GM06990 (cell line): ENCODE results near the gene CYP11A1.

Experiments used
- DNase-seq: peaks from one replicate; pipeline ENCODE4 v3.0.0-alpha.2; 2011; ENCODE audit not compliant: insufficient read length; ENCODE audit errors: extremely low read depth
- H3K27me3 ChIP-seq: replicated peaks from 2 replicates; pipeline ENCODE4 v1.6.0; 2011; ENCODE audit warnings: low read length; ENCODE audit not compliant: control insufficient read depth, insufficient read depth
- H3K36me3 ChIP-seq: 2 replicates; pipeline ENCODE4 v1.5.1; 2011; ENCODE audit warnings: low read length; ENCODE audit not compliant: control insufficient read depth, insufficient read depth
- H3K4me3 ChIP-seq: replicated peaks from 2 replicates; pipeline ENCODE4 v1.5.1; 2011; ENCODE audit warnings: low read depth, mild to moderate bottlenecking, control low read depth, low read length
- CTCF ChIP-seq: IDR thresholded peaks from 2 replicates; pipeline ENCODE4 v1.5.1; 2011; ENCODE audit warnings: low read length, control low read depth, mild to moderate bottlenecking, inconsistent platforms; ENCODE audit not compliant: insufficient read depth, poor library complexity, severe bottlenecking

Gene CYP11A1

DNA sequence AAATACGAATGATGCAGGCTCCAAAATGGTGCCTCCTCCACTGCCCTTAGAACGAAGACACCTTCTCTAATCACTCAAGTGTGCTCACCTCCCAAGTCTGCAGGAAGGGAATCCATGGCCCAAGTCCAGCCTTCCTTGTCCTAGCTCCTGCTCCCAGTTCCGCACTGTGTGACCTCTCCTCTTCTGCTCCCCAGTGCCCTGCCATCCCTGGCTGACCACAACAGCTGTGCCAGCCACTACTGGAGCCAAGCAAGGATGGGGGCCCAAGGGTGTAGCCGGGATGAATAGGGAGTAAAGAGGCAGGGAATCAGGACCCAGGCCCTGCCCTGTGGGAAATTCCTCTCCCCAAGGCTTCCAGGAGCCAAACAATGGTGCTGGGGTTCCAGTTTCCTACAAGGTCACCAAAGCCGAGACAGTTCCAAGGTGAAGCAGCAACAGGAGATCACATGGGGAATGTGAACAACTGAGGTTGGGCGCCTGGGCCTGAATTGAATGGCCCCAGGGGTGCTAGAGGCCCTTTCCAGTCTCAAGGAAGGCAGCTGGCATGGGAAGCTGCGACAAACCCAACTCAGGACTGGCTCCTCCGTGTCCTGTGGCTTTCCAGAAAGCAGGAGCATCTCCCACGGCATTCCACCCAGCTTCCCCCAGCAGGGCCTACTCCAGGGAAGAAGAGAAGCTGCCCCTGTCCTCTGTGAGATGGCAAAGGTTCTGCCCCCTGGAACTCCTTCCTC lies 46.1 kb upstream of the CYP11A1 start:
- no peaks in the 10 kb centered on the region for H3K27me3 ChIP-seq
- H3K36me3 ChIP-seq: peaks cover 86% of the 10 kb centered on the region
- TF ChIP-seq CTCF: no peak
- H3K4me3 ChIP-seq: no peak overlapping the region
- DNase-seq: no peak

GRCh38 chr15:74412159-74412558 lies 44.7 kb upstream of the CYP11A1 start:
- Histone ChIP-seq H3K4me3 (no peak overlapping the region), H3K36me3 (peaks cover 73% of the 10 kb centered on the region), H3K27me3 (no peaks in the 10 kb centered on the region)
- TF ChIP-seq CTCF: no peak
- DNase-seq: no peak

DNA sequence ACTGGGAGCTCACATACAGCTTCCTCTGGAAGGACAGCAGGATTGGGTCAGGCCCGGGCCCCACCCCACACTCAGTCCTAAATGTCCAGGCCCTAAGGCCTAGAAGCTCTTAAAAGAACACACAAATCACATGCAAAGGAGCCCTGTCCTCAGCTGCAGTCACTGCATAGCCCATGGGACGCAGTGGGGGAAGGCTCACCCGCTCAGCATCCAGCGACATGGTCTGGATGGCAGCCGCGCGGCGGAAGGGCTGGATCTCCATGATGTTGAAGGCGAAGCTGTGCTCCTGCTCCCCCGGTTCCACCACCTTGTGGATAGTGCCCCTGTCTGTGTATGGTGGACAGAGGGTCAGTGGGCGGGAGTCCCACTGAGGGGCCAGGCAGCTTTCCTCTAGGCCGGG lies 44.2 kb upstream of the CYP11A1 start:
- no peak for TF ChIP-seq CTCF
- H3K27me3 ChIP-seq: no peaks in the 10 kb centered on the region
- no peak for DNase-seq
- H3K36me3 ChIP-seq: peaks cover 68% of the 10 kb centered on the region
- H3K4me3 ChIP-seq: no peak overlapping the region

GRCh38 chr15:74410502-74410901 lies 43.1 kb upstream of the CYP11A1 start:
- no peak for TF ChIP-seq CTCF
- Histone ChIP-seq H3K36me3 (peaks cover 56% of the 10 kb centered on the region), H3K27me3 (no peaks in the 10 kb centered on the region), H3K4me3 (no peak overlapping the region)
- no peak for DNase-seq

DNA sequence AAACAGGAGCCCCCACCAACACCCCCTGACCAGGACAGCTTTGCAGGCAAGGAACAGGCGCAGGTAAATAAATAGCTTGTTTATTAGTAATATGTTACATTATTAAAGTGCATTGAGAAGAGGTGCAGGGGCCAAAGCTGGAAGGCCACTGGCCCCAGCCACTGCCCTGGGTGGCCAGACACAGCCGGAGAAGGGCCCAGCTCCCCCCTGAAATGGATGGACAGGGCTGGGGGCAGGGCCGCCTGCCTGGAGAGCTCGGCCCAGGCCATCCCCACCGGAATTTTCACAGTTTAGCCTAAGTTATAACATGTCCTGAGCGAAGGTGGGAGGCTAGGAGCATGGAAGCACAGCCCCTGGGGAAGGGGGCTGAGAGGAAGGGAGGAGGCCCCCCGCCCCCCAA lies 41.8 kb upstream of the CYP11A1 start:
- peaks cover 44% of the 10 kb centered on the region for H3K36me3 ChIP-seq
- TF ChIP-seq CTCF: no peak
- no peak overlapping the region for H3K4me3 ChIP-seq
- H3K27me3 ChIP-seq: no peaks in the 10 kb centered on the region
- DNase-seq: no peak

DNA sequence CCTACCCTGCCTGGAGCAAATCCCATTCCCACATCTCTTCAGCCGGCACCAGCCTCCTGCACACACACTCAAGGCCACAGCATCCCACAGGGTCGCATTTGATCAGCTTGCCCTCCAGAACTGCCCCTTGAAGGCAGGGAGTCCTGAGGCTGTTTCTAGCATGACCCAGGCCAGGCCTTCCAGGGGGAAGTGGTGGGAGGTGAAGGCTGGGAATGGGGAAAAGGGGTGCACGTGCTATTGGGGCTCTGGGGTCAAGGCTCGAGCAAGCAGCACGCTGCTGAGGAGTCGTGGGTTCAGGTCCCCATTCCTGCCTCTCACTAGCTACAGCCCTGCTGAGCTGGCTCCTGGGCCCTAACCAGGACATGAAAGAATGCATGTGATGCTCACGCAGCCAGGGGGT lies 41.4 kb upstream of the CYP11A1 start:
- DNase-seq: no peak
- H3K4me3 ChIP-seq: no peak overlapping the region
- H3K36me3 ChIP-seq: peaks cover 41% of the 10 kb centered on the region
- H3K27me3 ChIP-seq: no peaks in the 10 kb centered on the region
- TF ChIP-seq CTCF: no peak
